OCI-LY7 (cell line): Measurements from ENCODE around the gene DCLK1.

Experiments
- CTCF ChIP-seq: fragments of 200-600 bp; sonication (generic); conservative IDR thresholded peaks from 2 replicates; pipeline ENCODE4 v1.5.1; 2014; ENCODE audit warnings: mild to moderate bottlenecking, antibody characterized with exemption, low read length, moderate library complexity, mixed read lengths
- EZH2phosphoT487 ChIP-seq: fragments of 200-600 bp; sonication (generic); IDR thresholded peaks from 2 replicates; pipeline ENCODE4 v1.6.1; 2018; ENCODE audit warnings: low read depth, borderline replicate concordance, mild to moderate bottlenecking, mixed run types, antibody characterized with exemption, low read length, moderate library complexity, mixed read lengths

- TF ChIP-seq CTCF (no peak), EZH2phosphoT487 (no peak)
Measured at GRCh38 chr13:35992964-35993363, 138.2 kb downstream of the DCLK1 start.
